Gastrocnemius medialis (tissue), 4 donors: Measurements from ENCODE around the gene GRK4.

ENCODE experiments used
- CTCF ChIP-seq, 5 experiments: fragments of 450-650 bp in 3 of 5; fragments of 200-600 bp in 2 of 5; sonication (generic) in 2 of 5; IDR thresholded peaks in 4 of 5; conservative IDR thresholded peaks in 1 of 5; 1 replicate in 4 of 5; 2 replicates in 1 of 5; pipeline ENCODE4 v1.5.1; 2016 to 2019; ENCODE audit warnings: antibody characterized with exemption in 5 of 5, mild to moderate bottlenecking in 3 of 5, moderate library complexity in 3 of 5
- POLR2A ChIP-seq, 2 donors: fragments of 450-650 bp; IDR thresholded peaks; one replicate each; pipeline ENCODE4 v1.6.1; 2017; ENCODE audit warnings: antibody characterized with exemption in 2 of 2, mild to moderate bottlenecking in 2 of 2, moderate library complexity in 2 of 2

DNA sequence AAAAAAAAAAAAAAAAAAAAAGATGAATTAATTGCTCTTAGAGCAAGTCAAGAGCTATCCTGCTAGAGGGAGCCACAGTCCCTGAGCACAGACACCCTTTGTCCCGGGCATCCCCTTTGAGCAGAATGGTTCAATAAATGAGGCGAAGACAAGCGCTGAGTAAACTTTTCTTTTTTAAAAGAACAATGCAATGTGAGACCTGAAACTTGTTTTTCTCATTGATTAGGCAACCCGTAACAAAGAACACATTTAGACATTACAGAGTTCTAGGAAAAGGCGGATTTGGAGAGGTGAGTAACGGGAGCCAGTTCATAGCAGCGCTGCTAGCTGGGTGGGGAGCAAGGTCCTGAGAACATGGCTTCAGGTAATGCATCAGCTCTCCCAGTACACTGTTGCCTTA, 46.1 kb downstream of the GRK4 start:
- TF ChIP-seq CTCF (IDR thresholded peaks at IDR 0.05 in 4 of 5, conservative IDR thresholded peaks at IDR 0.05 in 1 of 5) (no peak), POLR2A (IDR thresholded peaks at IDR 0.05) (no peak)
